Small intestine (tissue), 7 donors: ENCODE measurements around the gene PNPLA8. TPM values are rescaled to one million over a fixed set of nuclear protein-coding genes. Genes with fewer than 3 reads are reported as not detected.

Experiments used
- DNase-seq, 2 donors: peaks; one replicate each; pipeline versions ENCODE4 v3.0.0 to v3.0.0-alpha.2; 2013
- FAIRE-seq: peaks from 2 replicates; lab custom pipeline; 2012; peaks lifted over from hg19 to GRCh38; lab: Jason Lieb, UNC
- H3K27ac ChIP-seq, 3 donors: one replicate each; pipeline ENCODE4 v1.5.1; 2013; ENCODE audit warnings: low read length in 2 of 3, mild to moderate bottlenecking in 2 of 3, control low read depth in 1 of 3, inconsistent platforms in 1 of 3, low read depth in 1 of 3, moderate library complexity in 1 of 3
- H3K27me3 ChIP-seq, 3 donors: one replicate each; pipeline ENCODE4 v1.6.1; 2013; ENCODE audit warnings: low read length in 3 of 3, inconsistent platforms in 1 of 3; ENCODE audit not compliant: control insufficient read depth in 3 of 3, insufficient read depth in 3 of 3
- H3K36me3 ChIP-seq, 3 donors: one replicate each; pipeline ENCODE4 v1.6.1; 2013; ENCODE audit warnings: low read length in 3 of 3, inconsistent platforms in 1 of 3, low read depth in 1 of 3, mild to moderate bottlenecking in 1 of 3, moderate library complexity in 1 of 3; ENCODE audit not compliant: control insufficient read depth in 3 of 3, insufficient read depth in 2 of 3
- H3K4me1 ChIP-seq, 3 donors: one replicate each; pipeline ENCODE4 v1.6.1; 2013; ENCODE audit warnings: low read length in 2 of 3, inconsistent platforms in 1 of 3, low read depth in 1 of 3, mild to moderate bottlenecking in 1 of 3, moderate library complexity in 1 of 3; ENCODE audit not compliant: control insufficient read depth in 3 of 3, insufficient read depth in 2 of 3
- H3K4me3 ChIP-seq, 3 donors: one replicate each; pipeline ENCODE4 v1.5.1; 2013; ENCODE audit warnings: low read length in 3 of 3, control low read depth in 1 of 3, inconsistent platforms in 1 of 3, low read depth in 1 of 3, mild to moderate bottlenecking in 1 of 3, moderate library complexity in 1 of 3
- H3K9me3 ChIP-seq, 2 donors: one replicate each; pipeline ENCODE4 v1.6.1; 2013; ENCODE audit warnings: low read depth in 1 of 2, low read length in 1 of 2; ENCODE audit not compliant: control insufficient read depth in 2 of 2, insufficient read depth in 1 of 2
- WGBS, 3 donors: extraction: QIAGEN DNeasy Blood & Tissue Kit; methylation state at CpG; one replicate each; pipeline ENCODE4 v1.1.7; 2013; 5-methylcytosine and 5-hydroxymethylcytosine counted together
- polyA plus RNA-seq, 4 donors: library from polyadenylated mRNA; stranded (reverse) in 3 of 4; unstranded in 1 of 4; fragments of 200-250 nt in 3 of 4; fragments of 120-200 nt in 1 of 4; gene quantifications; one replicate each; pipeline versions ENCODE4 v1.2.1 to v1.2.3, GENCODE V29; 2013
- donor health status: healthy with polysubstance abuse.
- donor health status: control.
- donor health status: control.
- donor health status: Bipolar disorder and iron deficiency.
- donor health status: healthy.

PNPLA8 gene
- polyA plus RNA-seq, 4 donors = 8.3 to 21.2 (median 10.4) TPM

GRCh38 chr7:108460964-108461363 lies 65.0 kb downstream of the PNPLA8 start:
- WGBS, 3 donors = 91 to 100% (median 91%) methylated on average over 1 of the region's 1 CpG
- H3K4me1 ChIP-seq = no peaks in the 10 kb centered on the region
- H3K36me3 ChIP-seq = no peaks in the 10 kb centered on the region
- DNase-seq (no peak), FAIRE-seq (no peak)
- H3K4me3 ChIP-seq = no peak overlapping the region
- H3K9me3 ChIP-seq = no peaks in the 10 kb centered on the region
- no peak overlapping the region for H3K27ac ChIP-seq
- H3K27me3 ChIP-seq = peaks cover 10 to 21% (median 13%) of the 10 kb centered on the region in 3 donors

DNA sequence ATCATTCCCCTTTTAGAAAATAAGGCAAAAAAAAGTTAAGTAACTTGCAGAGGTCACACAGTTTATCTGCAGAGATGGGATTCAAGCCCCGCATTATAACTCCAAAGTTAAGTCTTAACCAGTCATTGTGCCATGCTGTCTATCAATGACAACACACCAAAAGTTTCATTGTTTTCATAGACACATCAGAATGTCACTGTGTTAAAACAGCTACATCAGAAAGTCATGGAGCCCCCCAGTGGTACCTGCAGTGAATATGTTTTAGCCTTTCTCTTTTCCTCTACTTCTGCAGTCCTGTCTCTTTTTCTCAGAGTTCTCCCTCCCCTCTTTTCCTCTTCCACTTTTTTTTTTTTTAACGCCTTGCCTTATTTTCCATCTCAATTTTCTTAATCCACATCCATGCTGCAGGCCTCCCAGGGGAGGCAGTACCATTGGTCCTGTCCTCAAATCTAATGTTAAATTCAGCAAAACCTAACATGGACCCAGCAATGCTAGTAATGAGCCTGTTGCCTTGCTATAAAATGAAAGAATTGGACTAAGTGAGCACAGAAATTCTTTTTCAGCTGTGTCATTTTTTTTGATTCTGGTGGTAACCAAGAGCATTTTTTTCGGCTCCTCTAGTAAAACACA lies 65.9 kb downstream of the PNPLA8 start:
- no peak overlapping the region for H3K27ac ChIP-seq
- FAIRE-seq (no peak), DNase-seq (peak in 1 of 2 donors; percentile 50)
- WGBS, 3 donors = 53 to 54% (median 54%) methylated on average over 3 of the region's 3 CpGs
- H3K27me3 ChIP-seq = peaks cover 15 to 30% (median 16%) of the 10 kb centered on the region in 3 donors
- no peak overlapping the region for H3K4me3 ChIP-seq
- H3K36me3 ChIP-seq = no peaks in the 10 kb centered on the region
- H3K9me3 ChIP-seq = no peaks in the 10 kb centered on the region
- H3K4me1 ChIP-seq = no peaks in the 10 kb centered on the region

GRCh38 chr7:108457871-108458270 lies 68.1 kb downstream of the PNPLA8 start:
- H3K27me3 ChIP-seq = peaks cover 17 to 39% (median 20%) of the 10 kb centered on the region in 3 donors
- H3K27ac ChIP-seq = no peak overlapping the region
- H3K4me1 ChIP-seq = peaks cover 0 to 5% (median 0%) of the 10 kb centered on the region in 3 donors
- DNase-seq = no peak
- H3K9me3 ChIP-seq = no peaks in the 10 kb centered on the region
- no peak for FAIRE-seq
- H3K36me3 ChIP-seq = no peaks in the 10 kb centered on the region
- no peak overlapping the region for H3K4me3 ChIP-seq

DNA sequence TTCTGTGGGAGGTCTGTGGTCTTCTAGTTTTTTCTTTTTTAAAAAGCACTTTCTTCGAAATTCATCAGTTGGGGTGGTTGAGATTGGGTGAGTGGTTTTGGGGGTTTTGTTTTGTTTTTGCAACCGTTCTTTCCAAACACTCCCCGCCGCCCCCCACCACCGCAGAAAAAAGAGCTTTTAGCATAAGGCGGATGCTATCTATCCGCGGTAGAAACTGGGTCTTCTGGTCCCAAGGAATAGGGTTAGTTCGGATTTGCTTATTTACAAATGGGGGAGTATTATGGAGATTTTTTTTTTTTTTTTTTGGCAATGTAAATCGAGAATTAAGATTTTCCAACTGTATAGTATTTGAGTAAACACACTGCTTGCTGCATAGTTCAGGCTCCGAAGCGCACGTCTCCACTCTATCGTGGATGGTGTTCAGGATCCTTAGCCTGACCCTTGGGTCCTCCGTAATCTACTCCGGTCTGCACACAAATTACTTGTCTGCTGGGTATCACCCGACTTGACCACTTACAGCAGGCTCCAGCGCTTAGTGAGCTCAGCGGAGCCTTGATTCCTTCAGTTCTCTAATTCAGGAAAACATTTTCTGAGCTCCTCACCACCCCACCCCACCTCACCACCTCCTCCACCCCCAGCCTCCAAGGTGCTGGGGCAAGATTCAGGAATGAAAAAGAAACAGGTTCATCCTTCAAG lies 68.9 kb downstream of the PNPLA8 start:
- H3K4me1 ChIP-seq = peaks cover 0 to 5% (median 0%) of the 10 kb centered on the region in 3 donors
- no peak for DNase-seq
- FAIRE-seq = no peak
- no peaks in the 10 kb centered on the region for H3K36me3 ChIP-seq
- H3K27ac ChIP-seq = no peak overlapping the region
- H3K4me3 ChIP-seq = peak overlapping the region in 2 of 3 donors; percentile 19 to 64
- peaks cover 17 to 39% (median 20%) of the 10 kb centered on the region in 3 donors for H3K27me3 ChIP-seq
- H3K9me3 ChIP-seq = no peaks in the 10 kb centered on the region
- WGBS, 3 donors = 11 to 22% (median 15%) methylated on average over 19 of the region's 19 CpGs

GRCh38 chr7:108455998-108456677 lies 69.8 kb downstream of the PNPLA8 start, which contains the start of gene NRCAM:
Gene NRCAM, minus strand, starts transcription at chr7:108456436. Its CDS starts 216,372 bp downstream, at chr7:108240064.
- Histone ChIP-seq H3K4me3 (peak within 1 kb of the TSS; percentile 19 to 64 (median 30)), H3K27me3 (peaks cover 17 to 37% (median 20%) of the 10 kb centered on the region in 3 donors), H3K9me3 (no peaks in the 10 kb centered on the region), H3K36me3 (no peaks in the 10 kb centered on the region), H3K4me1 (peaks cover 0 to 5% (median 0%) of the 10 kb centered on the region in 3 donors), H3K27ac (peak within 1 kb of the TSS in 1 of 3 donors; percentile 30)
- 1% methylated on average over 40 to 81 of the region's 81 CpGs for WGBS, 3 donors
- no peak for FAIRE-seq
- DNase-seq = peak in 1 of 2 donors; percentile 80

- Histone ChIP-seq H3K27me3 (peaks cover 17 to 36% (median 22%) of the 10 kb centered on the region in 3 donors), H3K27ac (peak overlapping the region in 1 of 3 donors; percentile 30), H3K9me3 (no peaks in the 10 kb centered on the region), H3K4me1 (peaks cover 0 to 5% (median 0%) of the 10 kb centered on the region in 3 donors), H3K4me3 (peak overlapping the region in 2 of 3 donors; percentile 30 to 64), H3K36me3 (no peaks in the 10 kb centered on the region)
- 1% methylated on average over 37 to 47 of the region's 47 CpGs for WGBS, 3 donors
- FAIRE-seq (no peak), DNase-seq (peak in 1 of 2 donors; percentile 43)
Measured at GRCh38 chr7:108455551-108455997, 70.4 kb downstream of the PNPLA8 start.

DNA sequence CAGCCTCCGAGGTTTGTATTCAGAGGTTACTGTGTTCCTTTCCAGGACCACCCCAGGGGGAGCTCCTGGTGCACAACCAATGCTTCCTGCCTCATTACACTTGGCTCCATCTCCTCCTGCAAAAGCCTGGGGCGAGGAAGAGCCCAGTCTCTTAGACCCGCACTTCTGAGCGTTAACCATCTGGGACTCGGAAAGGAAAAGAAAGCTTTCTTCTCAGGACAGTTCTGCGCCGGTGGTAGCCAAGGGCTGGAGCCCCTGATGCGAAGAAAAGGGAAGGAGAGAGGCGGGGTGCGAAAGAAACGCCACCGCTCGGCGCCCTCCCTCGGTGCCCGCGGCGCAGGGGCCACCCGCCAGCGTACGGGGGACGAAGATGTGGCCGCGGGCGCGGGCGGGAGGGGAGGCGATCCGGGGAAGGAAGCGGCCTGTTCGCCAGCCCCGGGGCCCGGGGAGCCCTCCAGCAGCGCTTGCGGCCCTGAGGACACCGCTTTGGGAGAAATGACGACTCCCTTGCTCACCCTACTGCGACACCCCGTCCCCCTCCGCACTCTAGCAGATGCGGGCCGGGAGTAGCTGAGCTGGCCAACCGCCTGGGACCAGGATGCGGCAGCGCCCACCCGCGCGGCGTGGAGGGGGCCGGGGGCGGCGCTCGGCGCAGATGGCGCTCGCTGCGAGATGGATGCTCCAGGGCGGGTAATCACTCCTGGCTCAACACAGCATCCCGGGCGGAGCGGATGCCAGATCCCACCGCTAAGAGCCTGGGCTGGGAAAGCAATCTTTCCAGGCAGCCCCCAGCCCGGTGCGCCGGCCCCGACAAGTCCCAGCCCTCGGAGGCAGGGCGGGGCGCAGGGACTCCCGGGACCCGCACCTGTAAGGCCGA lies 71.0 kb downstream of the PNPLA8 start:
- Histone ChIP-seq H3K4me1 (peaks cover 0 to 5% (median 0%) of the 10 kb centered on the region in 3 donors), H3K27ac (no peak overlapping the region), H3K27me3 (peaks cover 17 to 36% (median 22%) of the 10 kb centered on the region in 3 donors), H3K36me3 (no peaks in the 10 kb centered on the region), H3K4me3 (peak overlapping the region in 2 of 3 donors; percentile 30 to 64), H3K9me3 (no peaks in the 10 kb centered on the region)
- WGBS, 3 donors = 1 to 2% (median 1%) methylated on average over 39 to 72 of the region's 72 CpGs
- FAIRE-seq = no peak
- DNase-seq = peak in 1 of 2 donors; percentile 57
